ENCODE results near the gene CDC42SE2. TPM values are rescaled to one million over a fixed set of nuclear protein-coding genes. Genes with fewer than 3 reads are reported as not detected.
"Not testable (repeated sequence)": the region's sequence is repeated elsewhere in the genome, so short reads cannot be mapped to it uniquely, and the experiment has no call there.

Gene CDC42SE2
- total RNA-seq, 1 donor: 45.6 TPM

DNA sequence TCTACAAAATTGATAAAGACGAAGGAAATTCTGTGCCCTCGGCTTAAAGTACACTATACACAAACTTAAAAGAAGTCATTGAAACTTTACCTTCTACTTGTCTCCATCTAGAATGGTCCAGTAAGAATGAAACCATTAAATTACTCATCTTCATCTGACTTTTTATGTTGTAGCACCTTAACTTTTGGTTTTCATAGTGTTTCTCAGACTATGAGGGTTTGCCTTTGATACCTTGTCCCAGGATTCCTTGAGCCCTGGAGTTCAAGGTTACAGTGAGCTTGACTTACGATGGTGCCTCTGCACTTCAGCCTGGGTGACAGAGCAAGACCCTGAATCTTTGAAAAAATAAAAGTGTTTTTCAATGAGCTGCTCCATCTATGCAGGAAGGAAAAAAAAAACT, 132.2 kb downstream of the CDC42SE2 start:
- TF ChIP-seq, protein P1, sequence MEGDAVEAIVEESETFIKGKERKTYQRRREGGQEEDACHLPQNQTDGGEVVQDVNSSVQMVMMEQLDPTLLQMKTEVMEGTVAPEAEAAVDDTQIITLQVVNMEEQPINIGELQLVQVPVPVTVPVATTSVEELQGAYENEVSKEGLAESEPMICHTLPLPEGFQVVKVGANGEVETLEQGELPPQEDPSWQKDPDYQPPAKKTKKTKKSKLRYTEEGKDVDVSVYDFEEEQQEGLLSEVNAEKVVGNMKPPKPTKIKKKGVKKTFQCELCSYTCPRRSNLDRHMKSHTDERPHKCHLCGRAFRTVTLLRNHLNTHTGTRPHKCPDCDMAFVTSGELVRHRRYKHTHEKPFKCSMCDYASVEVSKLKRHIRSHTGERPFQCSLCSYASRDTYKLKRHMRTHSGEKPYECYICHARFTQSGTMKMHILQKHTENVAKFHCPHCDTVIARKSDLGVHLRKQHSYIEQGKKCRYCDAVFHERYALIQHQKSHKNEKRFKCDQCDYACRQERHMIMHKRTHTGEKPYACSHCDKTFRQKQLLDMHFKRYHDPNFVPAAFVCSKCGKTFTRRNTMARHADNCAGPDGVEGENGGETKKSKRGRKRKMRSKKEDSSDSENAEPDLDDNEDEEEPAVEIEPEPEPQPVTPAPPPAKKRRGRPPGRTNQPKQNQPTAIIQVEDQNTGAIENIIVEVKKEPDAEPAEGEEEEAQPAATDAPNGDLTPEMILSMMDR (IDR thresholded peaks at IDR 0.05; ENCODE audit: insufficient read depth, low read length): no peak
- DNase-seq (ENCODE audit: low read depth): no peak
- no peak overlapping the region for H3K4me3 ChIP-seq (ENCODE audit: low read depth, low read length)

DNA sequence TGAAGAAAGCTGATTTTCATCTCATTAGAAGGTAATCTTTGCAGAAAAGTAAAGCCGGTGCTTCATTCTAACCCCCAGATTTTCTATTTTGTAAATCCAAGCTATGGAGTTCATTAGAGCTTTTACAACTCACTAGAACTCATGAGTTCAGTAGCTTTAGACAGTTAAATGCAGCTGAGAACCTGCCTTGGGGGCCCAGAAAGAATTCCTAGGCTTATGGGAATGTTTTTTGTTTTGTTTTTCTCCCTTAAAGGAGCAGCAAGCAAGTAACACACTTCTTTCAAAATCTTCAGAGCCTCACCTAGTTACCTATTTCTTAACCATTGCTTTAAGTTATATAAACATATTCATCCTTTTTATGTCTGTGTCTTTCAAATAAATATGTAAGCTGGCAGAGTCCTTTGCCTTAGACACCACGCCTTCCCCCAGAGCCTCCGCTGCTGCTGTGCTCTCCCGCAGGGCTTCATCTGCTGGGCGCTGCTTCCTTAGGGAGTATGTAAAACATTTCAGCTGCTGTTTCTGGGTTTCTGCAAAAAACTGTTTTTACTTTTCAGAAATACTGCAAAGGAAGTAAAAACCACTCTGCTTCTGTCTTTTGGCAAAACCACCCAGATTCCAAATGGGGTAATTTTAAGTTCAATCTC, 132.9 kb downstream of the CDC42SE2 start:
- no peak overlapping the region for H3K4me3 ChIP-seq (ENCODE audit: low read depth, low read length)
- TF ChIP-seq, protein P1 (IDR thresholded peaks at IDR 0.05; ENCODE audit: insufficient read depth, low read length): no peak
- DNase-seq (ENCODE audit: low read depth): no peak

DNA sequence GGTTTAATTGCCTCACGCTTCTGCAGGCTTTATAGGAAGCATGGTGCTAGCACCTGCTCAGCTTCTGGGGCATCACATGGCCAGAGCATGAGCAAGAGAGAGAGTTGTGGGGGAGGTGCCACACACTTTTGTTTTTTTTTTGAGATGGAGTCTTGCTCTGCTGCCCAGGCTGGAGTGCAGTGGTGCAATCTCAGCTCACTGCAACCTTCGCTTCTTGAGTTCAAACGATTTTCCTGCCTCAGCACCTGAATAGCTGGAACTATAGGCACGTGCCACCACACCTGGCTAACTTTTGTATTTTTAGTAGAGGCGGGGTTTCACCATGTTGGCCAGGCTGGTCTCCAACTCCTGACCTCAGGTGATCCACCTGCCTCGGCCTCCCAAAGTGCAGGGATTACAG, 135.2 kb downstream of the CDC42SE2 start:
- DNase-seq (ENCODE audit: low read depth); H3K4me3 ChIP-seq (ENCODE audit: low read depth, low read length): not testable (repeated sequence)

DNA sequence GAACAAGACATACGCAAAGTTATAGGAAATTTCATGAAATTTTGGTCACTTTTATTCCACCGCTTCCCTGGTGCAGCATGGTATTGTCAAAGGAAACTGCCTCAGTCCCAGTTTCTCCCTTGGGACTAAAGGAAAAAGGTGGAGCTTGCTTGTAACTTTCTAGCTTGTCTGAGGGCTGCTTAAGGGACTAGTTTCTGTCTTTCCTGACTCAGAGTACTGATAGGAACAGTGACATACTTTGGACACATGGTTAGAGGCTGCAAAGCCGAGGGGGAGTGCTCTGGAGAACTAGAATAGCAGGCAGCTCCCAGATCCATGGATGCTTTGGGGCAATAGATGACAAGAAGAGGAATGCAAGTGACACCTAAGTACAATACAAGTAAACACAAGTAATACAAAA, 136.7 kb downstream of the CDC42SE2 start:
- no peak overlapping the region for H3K4me3 ChIP-seq (ENCODE audit: low read depth, low read length)
- DNase-seq (ENCODE audit: low read depth): no peak
- TF ChIP-seq, protein P1 (IDR thresholded peaks at IDR 0.05; ENCODE audit: insufficient read depth, low read length): no peak

DNA sequence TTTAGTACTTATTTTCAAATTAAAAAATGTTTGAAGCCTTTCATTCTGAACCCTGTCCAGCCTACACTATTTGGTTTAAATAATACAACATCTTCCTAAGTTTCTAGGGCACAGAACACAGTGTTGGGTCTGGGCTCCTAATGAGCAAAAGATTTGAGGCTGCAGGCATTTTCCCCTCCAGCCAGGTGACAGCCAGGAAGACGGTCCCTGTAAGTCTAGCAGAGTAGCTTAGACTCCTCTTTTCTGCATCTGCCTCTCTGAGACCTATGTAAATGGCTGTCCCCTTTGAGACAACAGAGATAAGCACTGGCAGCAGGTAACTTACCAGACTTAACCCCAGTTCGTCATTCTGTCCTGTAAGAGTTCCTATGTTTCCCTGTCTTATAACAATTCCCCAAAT, 141.8 kb downstream of the CDC42SE2 start:
- TF ChIP-seq, protein P1 (IDR thresholded peaks at IDR 0.05; ENCODE audit: insufficient read depth, low read length): no peak
- no peak for DNase-seq (ENCODE audit: low read depth)
- H3K4me3 ChIP-seq (ENCODE audit: low read depth, low read length): no peak overlapping the region

DNA sequence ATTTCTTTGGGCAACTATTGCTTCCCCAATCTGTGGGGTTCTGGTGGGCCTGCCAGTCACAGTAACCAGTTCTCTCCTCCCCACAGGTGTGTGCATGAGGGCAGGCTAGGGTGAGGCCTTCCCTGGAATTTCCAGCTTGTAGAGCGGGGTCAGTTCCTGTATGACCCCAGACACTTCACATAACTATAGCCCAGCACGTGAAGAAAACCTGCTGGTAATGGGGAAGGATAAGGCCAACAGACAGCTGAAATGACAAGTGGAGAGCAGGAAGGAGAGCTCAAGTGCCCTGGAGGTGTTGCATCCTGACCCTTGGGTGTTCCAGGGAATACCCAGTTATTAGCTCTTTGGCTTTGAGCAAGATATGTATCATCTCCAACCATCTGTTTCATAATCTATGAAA, 142.2 kb downstream of the CDC42SE2 start:
- TF ChIP-seq, protein P1 (IDR thresholded peaks at IDR 0.05; ENCODE audit: insufficient read depth, low read length): no peak
- no peak for DNase-seq (ENCODE audit: low read depth)
- no peak overlapping the region for H3K4me3 ChIP-seq (ENCODE audit: low read depth, low read length)

DNA sequence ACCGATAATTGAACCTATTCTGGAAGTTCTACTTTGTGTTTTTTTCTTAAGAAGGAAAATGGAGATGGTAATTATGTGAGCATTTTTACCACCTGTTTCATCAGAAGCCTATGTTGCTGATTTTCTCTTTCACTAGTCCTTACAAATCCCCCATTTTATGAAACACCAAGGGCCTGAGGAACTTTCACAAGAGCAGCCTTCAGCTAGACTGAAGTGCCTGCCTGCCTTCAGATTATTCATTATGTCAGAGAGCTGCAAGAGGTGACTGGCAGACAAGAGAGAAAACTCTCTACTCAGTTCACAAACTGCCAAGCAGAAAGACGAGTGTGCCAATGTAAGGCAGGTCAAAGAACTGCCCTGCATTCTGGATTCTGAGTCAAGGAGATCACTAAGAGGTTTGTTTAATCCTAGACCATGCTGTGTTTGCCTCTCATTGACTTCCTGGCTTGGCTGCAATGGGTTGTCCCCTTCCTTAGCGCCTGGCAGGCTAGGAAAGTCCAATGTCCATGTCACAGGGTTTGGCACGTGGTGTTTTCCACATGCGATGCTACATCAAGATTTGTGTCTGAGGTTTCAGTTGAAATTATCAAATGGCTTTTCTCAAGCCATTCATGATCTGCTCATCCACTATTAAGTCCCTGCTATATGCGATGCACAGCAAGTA, 143.3 kb downstream of the CDC42SE2 start:
- TF ChIP-seq, protein P1 (IDR thresholded peaks at IDR 0.05; ENCODE audit: insufficient read depth, low read length): no peak
- no peak overlapping the region for H3K4me3 ChIP-seq (ENCODE audit: low read depth, low read length)
- DNase-seq (ENCODE audit: low read depth): no peak
